Adipocyte (in vitro differentiated cells): ENCODE data around the gene CHD2.

Experiments used
- DNase-seq: peaks from one replicate; pipeline ENCODE4 v3.0.0-alpha.2; 2015; ENCODE audit warnings: low read depth
- H3K27me3 ChIP-seq: replicated peaks from 2 replicates; pipeline ENCODE4 v1.7.0; 2013; ENCODE audit warnings: mild to moderate bottlenecking, low read length, moderate library complexity; ENCODE audit not compliant: control insufficient read depth, insufficient read depth
- H3K36me3 ChIP-seq: 2 replicates; pipeline ENCODE4 v1.7.0; 2013; ENCODE audit warnings: low read length, mild to moderate bottlenecking, moderate library complexity; ENCODE audit not compliant: control insufficient read depth, insufficient read depth, severe bottlenecking
- H3K4me1 ChIP-seq: 2 replicates; pipeline ENCODE4 v1.7.0; 2013; ENCODE audit warnings: mild to moderate bottlenecking, low read length, moderate library complexity; ENCODE audit not compliant: control insufficient read depth, insufficient read depth
- H3K4me3 ChIP-seq: 2 replicates; pipeline ENCODE4 v1.7.0; 2013; ENCODE audit warnings: mild to moderate bottlenecking, low read length, moderate library complexity
- H3K9ac ChIP-seq: 2 replicates; pipeline ENCODE4 v1.7.0; 2013; ENCODE audit warnings: mild to moderate bottlenecking, low read length, moderate library complexity
- H3K9me3 ChIP-seq: 2 replicates; pipeline ENCODE4 v1.7.0; 2013; ENCODE audit warnings: mild to moderate bottlenecking, low read length, moderate library complexity; ENCODE audit not compliant: control insufficient read depth

Gene CHD2

GRCh38 chr15:92900731-92901071 is 577 bp downstream of the CHD2 start:
- Histone ChIP-seq H3K27me3 (no peaks in the 10 kb centered on the region), H3K4me1 (peaks cover 31% of the 10 kb centered on the region), H3K36me3 (peaks cover 37% of the 10 kb centered on the region), H3K4me3 (peak overlapping the region; percentile 96), H3K9ac (peak overlapping the region; percentile 99), H3K9me3 (no peaks in the 10 kb centered on the region)
- DNase-seq: no peak

- Histone ChIP-seq H3K27me3 (no peaks in the 10 kb centered on the region), H3K9me3 (no peaks in the 10 kb centered on the region), H3K4me1 (peaks cover 34% of the 10 kb centered on the region), H3K36me3 (peaks cover 32% of the 10 kb centered on the region), H3K4me3 (peak overlapping the region; percentile 96), H3K9ac (peak overlapping the region; percentile 99)
- DNase-seq: no peak
These were observed 1.1 kb downstream of the CHD2 start for GRCh38 chr15:92901072-92901761.

- DNase-seq: peak; percentile 67
- H3K36me3 ChIP-seq: peaks cover 25% of the 10 kb centered on the region
- H3K27me3 ChIP-seq: no peaks in the 10 kb centered on the region
- peaks cover 35% of the 10 kb centered on the region for H3K4me1 ChIP-seq
- H3K4me3 ChIP-seq: peak overlapping the region; percentile 96
- H3K9me3 ChIP-seq: no peaks in the 10 kb centered on the region
- H3K9ac ChIP-seq: peak overlapping the region; percentile 99
These were observed 1.9 kb downstream of the CHD2 start for GRCh38 chr15:92901995-92902394.

GRCh38 chr15:92902737-92903593 is 2.8 kb downstream of the CHD2 start:
- no peak for DNase-seq
- Histone ChIP-seq H3K36me3 (peaks cover 18% of the 10 kb centered on the region), H3K9ac (peak overlapping the region; percentile 99), H3K4me1 (peaks cover 39% of the 10 kb centered on the region), H3K4me3 (peak overlapping the region; percentile 96), H3K27me3 (no peaks in the 10 kb centered on the region), H3K9me3 (no peaks in the 10 kb centered on the region)

- H3K36me3 ChIP-seq: peaks cover 11% of the 10 kb centered on the region
- H3K9ac ChIP-seq: peak overlapping the region; percentile 99
These were observed 3.5 kb downstream of the CHD2 start for GRCh38 chr15:92903631-92903965.

GRCh38 chr15:92903966-92904721 is 4.0 kb downstream of the CHD2 start:
- peaks cover 51% of the 10 kb centered on the region for H3K4me1 ChIP-seq
- DNase-seq: peak; percentile 99
- H3K9ac ChIP-seq: peak overlapping the region; percentile 99
- peaks cover 6% of the 10 kb centered on the region for H3K36me3 ChIP-seq
- no peaks in the 10 kb centered on the region for H3K9me3 ChIP-seq
- H3K27me3 ChIP-seq: no peaks in the 10 kb centered on the region
- H3K4me3 ChIP-seq: peak overlapping the region; percentile 96

More at GRCh38 chr15:92903631-92903965, 3.5 kb downstream of the CHD2 start:
- no peak for DNase-seq
- Histone ChIP-seq H3K27me3 (no peaks in the 10 kb centered on the region), H3K4me1 (peaks cover 45% of the 10 kb centered on the region), H3K4me3 (peak overlapping the region; percentile 96), H3K9me3 (no peaks in the 10 kb centered on the region)

- H3K27me3 ChIP-seq: no peaks in the 10 kb centered on the region
- H3K36me3 ChIP-seq: peaks cover 4% of the 10 kb centered on the region
- no peaks in the 10 kb centered on the region for H3K9me3 ChIP-seq
- peak overlapping the region; percentile 96 for H3K4me3 ChIP-seq
- DNase-seq: no peak
- H3K9ac ChIP-seq: peak overlapping the region; percentile 99
- peaks cover 58% of the 10 kb centered on the region for H3K4me1 ChIP-seq
These were observed 4.8 kb downstream of the CHD2 start for GRCh38 chr15:92904722-92905571.

GRCh38 chr15:92906020-92906419 is 5.9 kb downstream of the CHD2 start:
- Histone ChIP-seq H3K9ac (peak overlapping the region; percentile 99), H3K36me3 (peaks cover 15% of the 10 kb centered on the region), H3K27me3 (no peaks in the 10 kb centered on the region), H3K4me3 (peak overlapping the region; percentile 96), H3K9me3 (no peaks in the 10 kb centered on the region), H3K4me1 (peaks cover 69% of the 10 kb centered on the region)
- DNase-seq: no peak

- peaks cover 70% of the 10 kb centered on the region for H3K4me1 ChIP-seq
- no peaks in the 10 kb centered on the region for H3K27me3 ChIP-seq
- no peak for DNase-seq
- H3K9me3 ChIP-seq: no peaks in the 10 kb centered on the region
- peaks cover 20% of the 10 kb centered on the region for H3K36me3 ChIP-seq
- H3K9ac ChIP-seq: peak overlapping the region; percentile 99
- H3K4me3 ChIP-seq: peak overlapping the region; percentile 96
These were observed 6.5 kb downstream of the CHD2 start for GRCh38 chr15:92906563-92907081.

GRCh38 chr15:92907229-92907628 is 7.1 kb downstream of the CHD2 start:
- peak overlapping the region; percentile 99 for H3K9ac ChIP-seq
- peaks cover 75% of the 10 kb centered on the region for H3K4me1 ChIP-seq
- H3K27me3 ChIP-seq: no peaks in the 10 kb centered on the region
- no peaks in the 10 kb centered on the region for H3K9me3 ChIP-seq
- peaks cover 25% of the 10 kb centered on the region for H3K36me3 ChIP-seq
- peak overlapping the region; percentile 96 for H3K4me3 ChIP-seq
- peak; percentile 52 for DNase-seq
